ENCODE measurements around the gene ZSCAN18.

Gene ZSCAN18

GRCh38 chr19:58085348-58085875, 12.6 kb downstream of the ZSCAN18 start:
- DNase-seq = no peak

- no peak for DNase-seq
Measured at GRCh38 chr19:58084596-58085347, 13.3 kb downstream of the ZSCAN18 start.

- DNase-seq = no peak
Measured at GRCh38 chr19:58083021-58083420, 15.0 kb downstream of the ZSCAN18 start.

- no peak for DNase-seq
Measured at GRCh38 chr19:58079792-58080191, 18.2 kb downstream of the ZSCAN18 start.

GRCh38 chr19:58067240-58067912, 30.7 kb downstream of the ZSCAN18 start:
- no peak for DNase-seq

- DNase-seq = no peak
Measured at GRCh38 chr19:58063712-58064111, 34.3 kb downstream of the ZSCAN18 start.

GRCh38 chr19:58060231-58060630, 37.8 kb downstream of the ZSCAN18 start:
- DNase-seq = no peak

GRCh38 chr19:58059671-58060078, 38.4 kb downstream of the ZSCAN18 start:
- no peak for DNase-seq

GRCh38 chr19:58059003-58059670, 38.9 kb downstream of the ZSCAN18 start, which contains the start of gene ZNF135:
Gene ZNF135, plus strand, starts transcription at chr19:58059282. Its CDS starts 721 bp downstream, at chr19:58060003.
- peak; percentile 1 for DNase-seq

GRCh38 chr19:58058467-58058866, 39.6 kb downstream of the ZSCAN18 start:
- DNase-seq = no peak

- DNase-seq = no peak
Measured at GRCh38 chr19:58056861-58057260, 41.2 kb downstream of the ZSCAN18 start.

- no peak for DNase-seq
Measured at GRCh38 chr19:58056261-58056660, 41.8 kb downstream of the ZSCAN18 start.

- DNase-seq = no peak
Measured at GRCh38 chr19:58054901-58055874, 42.8 kb downstream of the ZSCAN18 start.

- no peak for DNase-seq
Measured at GRCh38 chr19:58053480-58054156, 44.4 kb downstream of the ZSCAN18 start.

GRCh38 chr19:58052256-58052655, 45.8 kb downstream of the ZSCAN18 start:
- DNase-seq = no peak

- DNase-seq = no peak
Measured at GRCh38 chr19:58047672-58048071, 50.4 kb downstream of the ZSCAN18 start.

- DNase-seq = no peak
Measured at GRCh38 chr19:58046856-58047255, 51.2 kb downstream of the ZSCAN18 start.

GRCh38 chr19:58045411-58046050, 52.5 kb downstream of the ZSCAN18 start:
- no peak for DNase-seq

GRCh38 chr19:58044886-58045285, 53.1 kb downstream of the ZSCAN18 start:
- no peak for DNase-seq

GRCh38 chr19:58044391-58044790, 53.6 kb downstream of the ZSCAN18 start:
- no peak for DNase-seq

Measured in activated effector memory CD4-positive, alpha-beta T cell treated with Interleukin-2 at 50 U/mL for 16 hours (primary cell).